ENCODE data around the gene PTPN1.

DNA sequence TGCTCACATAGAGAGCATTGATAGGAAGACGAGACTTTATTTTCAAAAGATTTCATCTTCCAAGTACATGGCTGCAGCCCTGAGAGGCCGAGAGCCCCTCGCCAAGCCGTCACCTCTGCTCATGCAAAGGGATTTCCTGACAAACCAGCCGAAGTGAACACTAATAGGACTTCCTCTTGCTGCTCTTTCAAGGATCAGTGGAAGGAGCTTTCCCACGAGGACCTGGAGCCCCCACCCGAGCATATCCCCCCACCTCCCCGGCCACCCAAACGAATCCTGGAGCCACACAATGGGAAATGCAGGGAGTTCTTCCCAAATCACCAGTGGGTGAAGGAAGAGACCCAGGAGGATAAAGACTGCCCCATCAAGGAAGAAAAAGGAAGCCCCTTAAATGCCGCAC lies 69.3 kb downstream of the PTPN1 start:
- TF ChIP-seq, protein P1, sequence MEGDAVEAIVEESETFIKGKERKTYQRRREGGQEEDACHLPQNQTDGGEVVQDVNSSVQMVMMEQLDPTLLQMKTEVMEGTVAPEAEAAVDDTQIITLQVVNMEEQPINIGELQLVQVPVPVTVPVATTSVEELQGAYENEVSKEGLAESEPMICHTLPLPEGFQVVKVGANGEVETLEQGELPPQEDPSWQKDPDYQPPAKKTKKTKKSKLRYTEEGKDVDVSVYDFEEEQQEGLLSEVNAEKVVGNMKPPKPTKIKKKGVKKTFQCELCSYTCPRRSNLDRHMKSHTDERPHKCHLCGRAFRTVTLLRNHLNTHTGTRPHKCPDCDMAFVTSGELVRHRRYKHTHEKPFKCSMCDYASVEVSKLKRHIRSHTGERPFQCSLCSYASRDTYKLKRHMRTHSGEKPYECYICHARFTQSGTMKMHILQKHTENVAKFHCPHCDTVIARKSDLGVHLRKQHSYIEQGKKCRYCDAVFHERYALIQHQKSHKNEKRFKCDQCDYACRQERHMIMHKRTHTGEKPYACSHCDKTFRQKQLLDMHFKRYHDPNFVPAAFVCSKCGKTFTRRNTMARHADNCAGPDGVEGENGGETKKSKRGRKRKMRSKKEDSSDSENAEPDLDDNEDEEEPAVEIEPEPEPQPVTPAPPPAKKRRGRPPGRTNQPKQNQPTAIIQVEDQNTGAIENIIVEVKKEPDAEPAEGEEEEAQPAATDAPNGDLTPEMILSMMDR (conservative IDR thresholded peaks at IDR 0.05 in 1 of 2, IDR thresholded peaks at IDR 0.05 in 1 of 2; ENCODE audit: low read depth in 1 of 2, low read length in 2 of 2) = no peak
- no peak for TF ChIP-seq EZH2 (IDR thresholded peaks at IDR 0.05; ENCODE audit: low read length, missing control alignments)
